ENCODE data around the gene MYT1. TPM values are rescaled to one million over a fixed set of nuclear protein-coding genes. Genes with fewer than 3 reads are reported as not detected.

Gene MYT1
- total and polyA plus RNA-seq, 2 of the 8 experiments (the other 6 are each of a cell fraction or from before 2014, with no cell fraction given), result 0.63 to 2.0 TPM

- H2BK12ac ChIP-seq (ENCODE audit: low read depth, low read length), result no peak overlapping the region
- no peak overlapping the region for H3K4me3 ChIP-seq (ENCODE audit: extremely low read depth in 1 of 4, insufficient read depth in 2 of 4, low read depth in 3 of 4, low read length in 4 of 4)
- no peak overlapping the region for H2BK5ac ChIP-seq (ENCODE audit: low read depth, low read length)
- H3K23me2 ChIP-seq (ENCODE audit: low read depth, low read length), result no peaks in the 10 kb centered on the region
- H4K20me1 ChIP-seq (replicated peaks in 1 of 2; ENCODE audit: control insufficient read depth in 1 of 2, insufficient read depth in 2 of 2, low read length in 2 of 2), result no peaks in the 10 kb centered on the region
- H2AK5ac ChIP-seq (ENCODE audit: low read depth, low read length), result no peak overlapping the region
- H3K14ac ChIP-seq (ENCODE audit: insufficient read length), result no peak overlapping the region
- H3K79me1 ChIP-seq (ENCODE audit: low read depth, low read length), result no peaks in the 10 kb centered on the region
- H3K56ac ChIP-seq (replicated peaks; ENCODE audit: insufficient read length, low read depth, low read length), result no peak overlapping the region
- H3K27me3 ChIP-seq (replicated peaks in 1 of 4; ENCODE audit: control insufficient read depth in 3 of 4, extremely low read depth in 1 of 4, insufficient read depth in 3 of 4, low read length in 3 of 4), result no peaks in the 10 kb centered on the region
- H3K4ac ChIP-seq (replicated peaks; ENCODE audit: insufficient read length, low read depth, low read length), result no peak overlapping the region
- H4K5ac ChIP-seq (ENCODE audit: insufficient read length, low read depth, low read length), result no peak overlapping the region
- no peak overlapping the region for H2BK15ac ChIP-seq (ENCODE audit: low read length)
- no peaks in the 10 kb centered on the region for H3K9me3 ChIP-seq (ENCODE audit: insufficient read depth in 2 of 2, low read depth in 1 of 2, low read length in 1 of 2)
- no peak overlapping the region for H3K18ac ChIP-seq (ENCODE audit: extremely low read depth, low read length)
- H3K27ac ChIP-seq (ENCODE audit: low read depth, low read length), result no peak overlapping the region
- H2BK20ac ChIP-seq (ENCODE audit: low read length), result no peak overlapping the region
- H4K8ac ChIP-seq (ENCODE audit: extremely low read depth, insufficient read depth, low read length), result no peak overlapping the region
- no peak overlapping the region for H2AFZ ChIP-seq (ENCODE audit: low read length)
- no peaks in the 10 kb centered on the region for H3K79me2 ChIP-seq (ENCODE audit: control insufficient read depth in 1 of 2, insufficient read depth in 2 of 2, low read length in 2 of 2)
- H3K23ac ChIP-seq (ENCODE audit: insufficient read length), result no peak overlapping the region
- CTCF ChIA-PET (ENCODE audit: partially characterized antibody), result interaction anchor here (0.8 to 1.7 kb wide), 3 partner anchors 12 to 56 kb away, joined by 3 to 4 read pairs (median 3); no protein-coding TSS in a partner anchor
- DNase-seq (ENCODE audit: low read depth in 1 of 2, low spot score in 2 of 2) (no peak), FAIRE-seq (no peak)
- H3K36me3 ChIP-seq (ENCODE audit: control insufficient read depth in 2 of 4, insufficient read depth in 4 of 4, low read length in 3 of 4), result no peaks in the 10 kb centered on the region
- no peak overlapping the region for H3K4me2 ChIP-seq (ENCODE audit: insufficient read depth in 1 of 2, low read depth in 2 of 2, low read length in 2 of 2)
- no peak overlapping the region for H2BK120ac ChIP-seq (replicated peaks; ENCODE audit: low read depth, low read length)
- peaks cover 0 to 11% (median 8%) of the 10 kb centered on the region in 4 experiments; a peak in 6 of 7 replicates for H3K4me1 ChIP-seq (replicated peaks in 1 of 4; ENCODE audit: control insufficient read depth in 3 of 4, insufficient read depth in 4 of 4, low read length in 3 of 4)
- H4K91ac ChIP-seq (replicated peaks; ENCODE audit: insufficient read length, low read length), result no peak overlapping the region
- 92% methylated on average over 8 of the region's 8 CpGs; no CpG with 5 or more reads in 1 of the 2 experiments for WGBS, 2 experiments (ENCODE audit: extremely low coverage in 1 of 2, insufficient coverage in 1 of 2, insufficient read length in 1 of 2, insufficient replicate concordance in 2 of 2, low coverage in 1 of 2, low lambda C conversion rate in 2 of 2, missing lambda C conversion rate in 1 of 2)
- POLR2A ChIA-PET (ENCODE audit: partially characterized antibody), result no interaction called here
- H3K9ac ChIP-seq (replicated peaks in 1 of 4; ENCODE audit: extremely low read depth in 1 of 4, low read depth in 3 of 4, low read length in 3 of 4), result no peak overlapping the region
- TF ChIP-seq BRCA1 (IDR thresholded peaks at IDR 0.05; ENCODE audit: low read depth, low read length), result no peak
- TF ChIP-seq RAD21 (IDR thresholded peaks at IDR 0.05 in 1 of 2, conservative IDR thresholded peaks at IDR 0.05 in 1 of 2; ENCODE audit: low read depth in 2 of 2, low read length in 2 of 2), result no peak
- TF ChIP-seq CEBPB (IDR thresholded peaks at IDR 0.05; ENCODE audit: low read depth, low read length), result no peak
- no peak for TF ChIP-seq USF2 (IDR thresholded peaks at IDR 0.05; ENCODE audit: low read length)
- TF ChIP-seq SP1 (IDR thresholded peaks at IDR 0.05; ENCODE audit: low read depth, low read length), result no peak
- TF ChIP-seq, protein P1, sequence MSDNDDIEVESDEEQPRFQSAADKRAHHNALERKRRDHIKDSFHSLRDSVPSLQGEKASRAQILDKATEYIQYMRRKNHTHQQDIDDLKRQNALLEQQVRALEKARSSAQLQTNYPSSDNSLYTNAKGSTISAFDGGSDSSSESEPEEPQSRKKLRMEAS (IDR thresholded peaks at IDR 0.05), result no peak
- no peak for TF ChIP-seq NRF1 (IDR thresholded peaks at IDR 0.05; ENCODE audit: low read depth, low read length)
- no peak for TF ChIP-seq ATF2 (IDR thresholded peaks at IDR 0.05; ENCODE audit: low read length)
- TF ChIP-seq YY1 (IDR thresholded peaks at IDR 0.05; ENCODE audit: low read depth, low read length), result no peak
- no peak for TF ChIP-seq RFX5 (IDR thresholded peaks at IDR 0.05; ENCODE audit: borderline replicate concordance, low read depth, low read length)
- TF ChIP-seq BCL11A (IDR thresholded peaks at IDR 0.05; ENCODE audit: low read depth in 2 of 2, low read length in 2 of 2), result no peak
Measured at GRCh38 chr20:64228086-64228653, 63.9 kb downstream of the MYT1 start.

All from H1 (cell line).